ENCODE measurements around the gene LOX.

DNA sequence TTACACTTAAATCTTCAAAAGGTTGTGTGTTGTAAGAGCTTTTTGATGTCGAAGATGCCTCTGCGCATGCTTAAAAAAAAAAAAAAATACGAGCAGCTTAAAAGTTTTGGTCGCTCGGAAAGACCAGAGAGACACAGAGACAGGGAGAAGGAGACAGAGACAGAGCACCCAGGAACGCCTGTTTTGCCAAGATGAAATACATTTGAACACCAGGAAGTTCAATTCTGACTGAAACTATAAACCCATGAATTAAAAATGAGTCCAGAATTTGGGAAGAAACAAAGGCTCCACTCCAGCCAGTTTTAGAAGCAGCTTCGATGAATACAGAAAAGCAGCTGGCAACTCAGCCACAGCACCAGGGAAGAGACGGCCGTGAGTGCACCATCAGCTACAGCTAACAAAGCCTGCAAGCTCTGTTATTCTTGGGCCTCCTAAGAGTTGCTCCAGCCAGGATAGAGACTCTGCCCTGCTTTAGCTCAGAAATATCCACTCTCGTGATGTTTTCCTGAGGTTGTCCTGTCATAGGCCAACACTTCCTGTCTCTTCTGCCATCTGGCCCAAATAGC, 48.8 kb upstream of the LOX start:
- TF ChIP-seq ZNF384 (IDR thresholded peaks at IDR 0.05) (no peak), LEF1 (IDR thresholded peaks at IDR 0.05; ENCODE audit: borderline replicate concordance) (no peak), TARDBP (IDR thresholded peaks at IDR 0.05) (no peak), SP1 (IDR thresholded peaks at IDR 0.05) (no peak), ELF4 (IDR thresholded peaks at IDR 0.05) (no peak), L3MBTL2 (conservative IDR thresholded peaks at IDR 0.05) (no peak), FOXM1 (IDR thresholded peaks at IDR 0.05; ENCODE audit: borderline replicate concordance) (no peak)
- TF ChIP-seq, protein P1, sequence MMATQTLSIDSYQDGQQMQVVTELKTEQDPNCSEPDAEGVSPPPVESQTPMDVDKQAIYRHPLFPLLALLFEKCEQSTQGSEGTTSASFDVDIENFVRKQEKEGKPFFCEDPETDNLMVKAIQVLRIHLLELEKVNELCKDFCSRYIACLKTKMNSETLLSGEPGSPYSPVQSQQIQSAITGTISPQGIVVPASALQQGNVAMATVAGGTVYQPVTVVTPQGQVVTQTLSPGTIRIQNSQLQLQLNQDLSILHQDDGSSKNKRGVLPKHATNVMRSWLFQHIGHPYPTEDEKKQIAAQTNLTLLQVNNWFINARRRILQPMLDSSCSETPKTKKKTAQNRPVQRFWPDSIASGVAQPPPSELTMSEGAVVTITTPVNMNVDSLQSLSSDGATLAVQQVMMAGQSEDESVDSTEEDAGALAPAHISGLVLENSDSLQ (IDR thresholded peaks at IDR 0.05) = no peak

All from HEK293T (cell line).